HG03442 (cell line): ENCODE measurements around the gene PKMYT1.
A peak's percentile ranks its signal among the peaks of the same experiment; 100 is the strongest.

Experiments used
- ATAC-seq: cut with Tn5 transposase; IDR thresholded peaks from one replicate; pipeline ENCODE4 v1.9.1; 2021; ENCODE audit warnings: mild to moderate bottlenecking, moderate library complexity; ENCODE audit not compliant: unreplicated experiment

Gene PKMYT1

DNA sequence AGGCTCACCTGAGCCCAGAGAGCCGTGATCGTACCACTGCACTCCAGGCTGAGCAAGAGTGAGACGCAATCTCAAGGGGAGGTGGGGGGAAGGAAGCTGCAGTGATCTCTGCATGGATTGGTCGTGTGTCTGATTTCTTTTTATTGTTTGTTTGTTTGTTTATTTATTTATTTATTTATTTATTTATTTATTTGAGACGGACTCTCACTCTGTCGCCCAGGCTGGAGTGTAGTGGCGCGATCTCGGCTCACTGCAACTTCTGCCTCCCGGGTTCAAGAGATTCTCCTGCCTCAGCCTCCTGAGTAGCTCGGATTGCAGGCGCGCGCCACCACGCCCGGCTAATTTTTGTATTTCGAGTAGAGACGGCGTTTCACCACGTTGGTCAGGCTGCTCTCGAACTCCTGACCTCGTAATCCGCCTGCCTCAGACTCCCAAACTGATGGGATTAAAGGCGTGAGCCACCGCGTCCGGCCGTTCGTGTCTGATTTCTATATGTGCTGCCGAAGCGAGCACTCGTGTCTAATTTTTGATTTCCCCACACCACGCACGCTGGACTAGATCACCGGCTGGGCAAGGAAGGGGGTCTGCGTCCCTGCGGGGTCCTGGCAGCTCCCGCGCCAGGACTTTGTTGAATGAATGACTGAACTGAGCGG lies 39.5 kb upstream of the PKMYT1 start:
- ATAC-seq: no peak

- ATAC-seq: no peak
Observed at GRCh38 chr16:3017794-3018506, 37.7 kb upstream of the PKMYT1 start, which contains the start of gene CLDN6. TSS of gene CLDN6 (minus strand) at chr16:3018183. CDS start at chr16:3016021, 2,162 bp downstream.

- no peak for ATAC-seq
Observed at GRCh38 chr16:3017344-3017743, 37.1 kb upstream of the PKMYT1 start.

- ATAC-seq: no peak
Observed at GRCh38 chr16:3015865-3016521, 35.7 kb upstream of the PKMYT1 start.

DNA sequence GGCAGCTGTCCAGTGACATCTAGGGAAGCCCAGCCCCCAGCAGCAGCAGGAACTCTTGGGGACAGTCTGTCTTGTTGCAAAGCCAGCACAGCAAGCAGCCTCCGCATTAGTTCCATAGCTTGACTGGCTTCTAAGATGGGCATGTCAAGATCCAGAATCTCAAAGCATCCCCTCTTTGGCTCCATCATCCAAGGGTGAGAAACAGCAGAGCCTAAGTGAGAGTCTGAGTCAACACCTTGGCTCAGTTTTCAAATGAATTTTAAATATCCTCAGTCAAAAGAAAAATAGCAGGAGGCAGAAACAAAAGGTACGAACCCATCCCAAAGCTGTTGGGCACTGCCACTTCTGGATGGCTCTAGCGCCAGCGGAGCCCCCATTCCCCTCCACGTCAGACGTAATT lies 34.7 kb upstream of the PKMYT1 start:
- no peak for ATAC-seq

GRCh38 chr16:3013998-3014690 lies 33.9 kb upstream of the PKMYT1 start:
- ATAC-seq: no peak

DNA sequence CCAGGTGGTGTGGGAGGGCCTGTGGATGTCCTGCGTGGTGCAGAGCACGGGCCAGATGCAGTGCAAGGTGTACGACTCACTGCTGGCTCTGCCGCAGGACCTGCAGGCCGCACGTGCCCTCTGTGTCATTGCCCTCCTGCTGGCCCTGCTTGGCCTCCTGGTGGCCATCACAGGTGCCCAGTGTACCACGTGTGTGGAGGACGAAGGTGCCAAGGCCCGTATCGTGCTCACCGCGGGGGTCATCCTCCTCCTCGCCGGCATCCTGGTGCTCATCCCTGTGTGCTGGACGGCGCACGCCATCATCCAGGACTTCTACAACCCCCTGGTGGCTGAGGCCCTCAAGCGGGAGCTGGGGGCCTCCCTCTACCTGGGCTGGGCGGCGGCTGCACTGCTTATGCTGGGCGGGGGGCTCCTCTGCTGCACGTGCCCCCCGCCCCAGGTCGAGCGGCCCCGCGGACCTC lies 33.3 kb upstream of the PKMYT1 start:
- no peak for ATAC-seq

GRCh38 chr16:3012828-3013420 lies 32.7 kb upstream of the PKMYT1 start, which contains the start of gene CLDN9:
TSS of gene CLDN9 (plus strand) at chr16:3012923. CDS start at chr16:3013363, 440 bp downstream.
- ATAC-seq: no peak

GRCh38 chr16:3012246-3012645 lies 32.0 kb upstream of the PKMYT1 start:
- ATAC-seq: no peak

- no peak for ATAC-seq
Observed at GRCh38 chr16:3010510-3010909, 30.3 kb upstream of the PKMYT1 start.

GRCh38 chr16:3009568-3010390 lies 29.5 kb upstream of the PKMYT1 start:
- no peak for ATAC-seq

DNA sequence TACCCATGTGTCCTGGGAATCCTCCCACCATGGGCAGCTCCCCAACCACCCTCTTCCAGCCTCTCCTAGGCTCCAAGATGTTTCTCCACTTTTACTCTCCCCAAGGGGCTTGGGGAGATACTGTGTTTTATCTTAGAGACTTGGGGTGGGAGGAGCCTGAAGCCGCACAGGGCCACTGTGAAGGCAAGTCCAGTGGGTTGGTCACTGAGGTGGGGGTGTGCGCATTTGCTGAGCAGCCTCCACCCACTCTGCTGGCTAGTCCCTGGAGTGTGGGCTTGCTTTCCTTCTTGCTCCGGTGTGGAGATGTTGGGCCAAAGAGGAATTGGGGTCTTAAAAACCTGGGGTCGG lies 28.4 kb upstream of the PKMYT1 start:
- ATAC-seq: no peak

GRCh38 chr16:3007957-3008689 lies 27.9 kb upstream of the PKMYT1 start:
- ATAC-seq: no peak

DNA sequence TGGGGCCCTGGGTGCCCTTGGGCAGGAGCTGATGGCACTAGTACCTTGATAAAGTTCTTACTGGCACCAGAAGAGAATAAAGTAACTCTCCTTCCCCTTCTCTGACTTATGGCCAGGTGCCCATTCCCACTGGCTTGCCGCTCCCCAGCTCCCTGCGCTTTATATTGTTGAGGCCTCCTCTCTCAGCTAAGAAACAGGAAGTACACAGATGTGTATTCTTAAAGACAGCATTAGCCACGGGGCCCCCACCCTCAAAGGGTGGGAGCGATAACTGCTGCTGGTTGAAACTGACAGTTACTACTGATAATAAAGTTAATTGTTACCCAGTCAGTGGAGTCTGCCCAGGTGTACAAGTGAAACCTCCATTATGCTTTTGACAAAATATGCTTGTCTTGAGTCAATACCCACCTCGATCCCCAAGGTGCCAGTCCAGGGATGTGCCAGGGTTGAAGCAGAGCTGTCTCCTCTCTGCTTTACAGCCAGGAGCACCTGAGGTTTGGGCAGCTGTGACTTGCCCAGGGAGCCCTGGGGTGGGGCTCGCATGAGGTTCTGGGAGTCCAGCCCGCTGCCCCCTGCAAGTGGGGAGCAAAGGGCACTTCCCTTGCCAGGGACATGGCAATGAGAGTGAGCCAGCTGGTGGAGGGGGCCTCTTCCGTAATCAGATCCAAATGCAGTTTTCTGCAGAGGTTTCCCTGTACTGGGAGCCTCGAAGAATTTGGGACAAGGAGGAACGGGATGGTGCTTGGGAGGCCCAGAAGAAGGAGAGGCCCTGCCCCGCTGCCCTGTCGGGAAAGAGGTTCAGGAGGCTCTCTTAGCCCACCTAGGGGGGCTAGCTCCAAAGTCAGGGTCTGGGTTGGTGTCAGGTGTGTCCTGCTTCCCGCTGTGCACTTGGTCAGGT lies 27.1 kb upstream of the PKMYT1 start:
- ATAC-seq: no peak

- no peak for ATAC-seq
Observed at GRCh38 chr16:3004781-3005284, 24.6 kb upstream of the PKMYT1 start.

DNA sequence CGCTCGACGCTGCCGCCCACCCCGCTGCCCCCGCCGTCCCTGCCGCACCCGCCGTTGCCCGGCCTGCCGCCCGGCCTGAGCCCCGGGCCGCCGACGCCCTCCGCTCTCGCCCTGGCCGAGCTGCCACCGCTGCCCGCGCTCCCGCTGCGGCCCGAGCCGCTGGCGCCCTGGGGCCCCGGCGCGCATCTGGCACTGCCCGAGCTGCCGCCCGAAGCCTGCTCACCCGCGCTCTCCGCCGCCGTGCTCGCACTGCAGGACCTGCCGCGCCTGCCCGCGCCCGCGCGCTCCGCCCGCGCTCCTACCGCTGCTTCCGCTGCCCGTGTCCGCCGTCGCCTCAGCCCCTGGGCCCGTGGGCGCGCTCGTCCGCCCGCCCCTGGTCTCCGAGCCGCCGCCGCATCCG lies 24.1 kb upstream of the PKMYT1 start:
- ATAC-seq: no peak

DNA sequence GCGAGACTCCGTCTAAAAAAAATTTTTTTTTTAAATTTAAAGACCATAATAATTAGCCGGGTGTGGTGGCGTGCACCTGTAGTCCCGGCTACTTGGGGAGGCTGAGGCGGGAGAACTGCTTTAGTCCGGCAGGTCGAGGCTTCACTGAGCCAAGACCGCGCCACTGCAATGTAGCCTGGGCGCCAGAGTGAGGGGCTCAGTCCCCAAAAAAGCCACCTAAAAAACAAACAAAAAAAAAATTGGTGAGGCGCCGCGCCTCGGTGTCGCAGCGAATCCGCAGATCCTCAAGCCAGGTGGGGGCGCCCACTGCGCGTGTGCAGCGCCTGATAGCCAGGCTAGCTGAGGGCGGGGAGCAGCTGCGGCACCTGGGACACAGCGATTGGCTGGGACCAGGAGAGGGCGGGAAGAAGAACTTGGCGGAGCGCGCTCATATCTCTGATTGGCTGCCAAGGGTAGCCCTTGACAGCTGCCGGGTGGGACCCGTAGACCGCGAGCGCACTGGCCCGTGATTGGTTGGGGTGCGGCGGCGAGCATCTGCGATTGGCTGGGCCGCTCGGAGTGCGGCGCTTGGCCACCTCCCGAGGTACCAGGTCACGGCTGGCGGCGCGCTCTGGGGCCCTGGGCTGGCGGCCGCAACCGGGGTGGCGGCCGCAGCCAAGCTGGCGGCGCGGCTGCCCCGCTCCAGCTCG lies 23.5 kb upstream of the PKMYT1 start:
- ATAC-seq: peak; percentile 96

DNA sequence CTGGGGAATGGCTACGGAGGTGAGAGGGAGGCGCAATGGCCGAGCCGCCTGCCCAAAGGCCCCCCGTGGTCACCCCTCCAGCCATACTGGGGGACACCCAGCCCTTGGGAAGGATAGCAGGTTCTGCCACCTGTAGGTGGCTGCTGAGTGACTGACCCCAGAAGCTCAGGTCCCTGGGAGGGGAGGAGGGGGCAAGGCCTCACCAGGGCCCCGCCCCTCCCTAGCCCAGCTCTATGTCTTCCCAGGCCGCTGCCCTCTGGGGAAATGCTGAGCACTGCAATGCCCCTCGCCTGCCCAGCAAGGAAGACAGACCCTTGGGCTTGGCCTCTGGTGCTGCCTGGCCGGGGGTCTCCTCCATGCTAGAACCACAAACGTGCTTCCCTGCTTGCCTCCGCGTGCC lies 21.1 kb upstream of the PKMYT1 start:
- no peak for ATAC-seq
